Neural progenitor cell (in vitro differentiated cells): ENCODE measurements around the gene PPARG. TPM values are rescaled to one million over a fixed set of nuclear protein-coding genes. Genes with fewer than 3 reads are reported as not detected.

Experiments used
- DNase-seq: peaks from one replicate; pipeline ENCODE4 v3.0.0-alpha.2; 2016; ENCODE audit warnings: low spot score
- H2AFZ ChIP-seq: fragments of 200-600 bp; sonication (generic); replicated peaks from 2 replicates; pipeline ENCODE4 v1.6.1; 2016; ENCODE audit warnings: antibody characterized with exemption
- H3F3A ChIP-seq: fragments of 200-600 bp; sonication (generic); 2 replicates; pipeline ENCODE4 v1.6.1; 2016; ENCODE audit warnings: antibody characterized with exemption, low read depth
- H3K27ac ChIP-seq: fragments of 200-600 bp; sonication (generic); 2 replicates; pipeline ENCODE4 v1.5.1; 2016; ENCODE audit warnings: mild to moderate bottlenecking
- H3K27me3 ChIP-seq: fragments of 200-600 bp; sonication (generic); 2 replicates; pipeline ENCODE4 v1.6.1; 2016; ENCODE audit warnings: mild to moderate bottlenecking, moderate library complexity
- H3K36me3 ChIP-seq: fragments of 200-600 bp; sonication (generic); 2 replicates; pipeline ENCODE4 v1.5.1; 2016
- H3K4me1 ChIP-seq: fragments of 200-600 bp; sonication (generic); 2 replicates; pipeline ENCODE4 v1.6.1; 2016; ENCODE audit warnings: mixed run types
- H3K4me2 ChIP-seq: fragments of 200-600 bp; sonication (generic); 2 replicates; pipeline ENCODE4 v1.6.1; 2016
- H3K4me3 ChIP-seq: fragments of 200-600 bp; sonication (generic); 2 replicates; pipeline ENCODE4 v1.5.1; 2016
- H3K79me2 ChIP-seq: fragments of 200-600 bp; sonication (generic); 2 replicates; pipeline ENCODE4 v1.6.1; 2016; ENCODE audit warnings: low read depth
- H3K9ac ChIP-seq: fragments of 200-600 bp; sonication (generic); 2 replicates; pipeline ENCODE4 v1.6.1; 2016
- H3K9me3 ChIP-seq: fragments of 200-600 bp; sonication (generic); 2 replicates; pipeline ENCODE4 v1.5.1; 2016; ENCODE audit warnings: low read depth
- H4K20me1 ChIP-seq: fragments of 200-600 bp; sonication (generic); 2 replicates; pipeline ENCODE4 v1.6.1; 2016; ENCODE audit warnings: low read depth
- H3K27ac Mint-ChIP-seq: 3 replicates; pipeline ENCODE4 v1.8.0; 2021; ENCODE audit warnings: mixed read lengths
- H3K27me3 Mint-ChIP-seq: 2 replicates; pipeline ENCODE4 v1.8.0; 2022; ENCODE audit warnings: low read depth, mild to moderate bottlenecking, inconsistent platforms, moderate library complexity, mixed read lengths; ENCODE audit not compliant: insufficient read depth
- H3K36me3 Mint-ChIP-seq: 3 replicates; pipeline ENCODE4 v1.8.0; 2021; ENCODE audit warnings: mixed read lengths
- H3K4me1 Mint-ChIP-seq: 3 replicates; pipeline ENCODE4 v1.8.0; 2021; ENCODE audit warnings: mixed read lengths
- H3K4me3 Mint-ChIP-seq: 3 replicates; pipeline ENCODE4 v1.8.0; 2021; ENCODE audit warnings: mild to moderate bottlenecking, moderate library complexity, mixed read lengths
- H3K9me3 Mint-ChIP-seq: 3 replicates; pipeline ENCODE4 v1.8.0; 2020; ENCODE audit warnings: mixed read lengths
- CTCF ChIP-seq: fragments of 200-600 bp; sonication (generic); IDR thresholded peaks from 2 replicates; pipeline ENCODE4 v1.5.1; 2017; ENCODE audit warnings: antibody characterized with exemption, mild to moderate bottlenecking
- EZH2 ChIP-seq: fragments of 200-600 bp; sonication (generic); IDR thresholded peaks from 2 replicates; pipeline ENCODE4 v1.6.1; 2017; ENCODE audit warnings: antibody characterized with exemption, mild to moderate bottlenecking, moderate library complexity
- EZH2phosphoT487 ChIP-seq: fragments of 200-600 bp; sonication (generic); IDR thresholded peaks from 2 replicates; pipeline ENCODE4 v1.6.1; 2017; ENCODE audit warnings: antibody characterized with exemption
- total RNA-seq: library from RNA; depleted of rRNA; stranded (reverse); fragments of >200 nt; gene quantifications from 2 replicates; pipeline ENCODE4 v1.2.3, GENCODE V29; 2015; ENCODE audit warnings: low replicate concordance

The PPARG gene
- total RNA-seq, 1 donor from 2014 or later, result not detected

GRCh38 chr3:12335421-12335820 lies 46.6 kb downstream of the PPARG start:
- TF ChIP-seq EZH2 (no peak), EZH2phosphoT487 (no peak), CTCF (no peak)
- no peak overlapping the region for H3K4me3 Mint-ChIP-seq
- no peaks in the 10 kb centered on the region for H3K27me3 ChIP-seq
- no peaks in the 10 kb centered on the region for H4K20me1 ChIP-seq
- no peak overlapping the region for H3K9ac ChIP-seq
- no peak overlapping the region for H3K27ac Mint-ChIP-seq
- H3K36me3 Mint-ChIP-seq, result no peaks in the 10 kb centered on the region
- H3K27me3 Mint-ChIP-seq, result no peaks in the 10 kb centered on the region
- DNase-seq, result no peak
- no peaks in the 10 kb centered on the region for H3K4me1 Mint-ChIP-seq
- H2AFZ ChIP-seq, result no peak overlapping the region
- H3K4me1 ChIP-seq, result no peaks in the 10 kb centered on the region
- H3K4me2 ChIP-seq, result no peak overlapping the region
- no peaks in the 10 kb centered on the region for H3F3A ChIP-seq
- H3K36me3 ChIP-seq, result no peaks in the 10 kb centered on the region
- H3K4me3 ChIP-seq, result no peak overlapping the region
- H3K27ac ChIP-seq, result no peak overlapping the region
- no peaks in the 10 kb centered on the region for H3K9me3 ChIP-seq
- H3K9me3 Mint-ChIP-seq, result no peaks in the 10 kb centered on the region
- H3K79me2 ChIP-seq, result no peaks in the 10 kb centered on the region

GRCh38 chr3:12336099-12336498 lies 47.2 kb downstream of the PPARG start:
- Histone ChIP-seq H4K20me1 (no peaks in the 10 kb centered on the region), H3K79me2 (no peaks in the 10 kb centered on the region), H2AFZ (no peak overlapping the region), H3K9ac (no peak overlapping the region), H3K9me3 (no peaks in the 10 kb centered on the region), H3K36me3 (no peaks in the 10 kb centered on the region), H3K4me2 (no peak overlapping the region), H3K4me3 (no peak overlapping the region), H3K27me3 (no peaks in the 10 kb centered on the region), H3F3A (no peaks in the 10 kb centered on the region), H3K4me1 (no peaks in the 10 kb centered on the region), H3K27ac (no peak overlapping the region)
- no peak for DNase-seq
- no peak overlapping the region for H3K27ac Mint-ChIP-seq
- no peaks in the 10 kb centered on the region for H3K9me3 Mint-ChIP-seq
- TF ChIP-seq EZH2 (no peak), CTCF (no peak), EZH2phosphoT487 (no peak)
- H3K4me3 Mint-ChIP-seq, result no peak overlapping the region
- H3K4me1 Mint-ChIP-seq, result no peaks in the 10 kb centered on the region
- H3K36me3 Mint-ChIP-seq, result no peaks in the 10 kb centered on the region
- no peaks in the 10 kb centered on the region for H3K27me3 Mint-ChIP-seq

GRCh38 chr3:12338595-12339546 lies 50.0 kb downstream of the PPARG start:
- Mint-ChIP-seq H3K27me3 (no peaks in the 10 kb centered on the region), H3K36me3 (no peaks in the 10 kb centered on the region), H3K9me3 (no peaks in the 10 kb centered on the region), H3K4me3 (no peak overlapping the region), H3K27ac (no peak overlapping the region), H3K4me1 (no peaks in the 10 kb centered on the region)
- no peaks in the 10 kb centered on the region for H4K20me1 ChIP-seq
- DNase-seq, result no peak
- H3K79me2 ChIP-seq, result no peaks in the 10 kb centered on the region
- H3K9ac ChIP-seq, result no peak overlapping the region
- H3F3A ChIP-seq, result no peaks in the 10 kb centered on the region
- no peaks in the 10 kb centered on the region for H3K27me3 ChIP-seq
- no peak overlapping the region for H3K4me3 ChIP-seq
- H3K4me1 ChIP-seq, result no peaks in the 10 kb centered on the region
- H3K4me2 ChIP-seq, result no peak overlapping the region
- H3K9me3 ChIP-seq, result no peaks in the 10 kb centered on the region
- no peak overlapping the region for H3K27ac ChIP-seq
- no peak for TF ChIP-seq CTCF
- TF ChIP-seq EZH2, result no peak
- no peak for TF ChIP-seq EZH2phosphoT487
- H2AFZ ChIP-seq, result no peak overlapping the region
- H3K36me3 ChIP-seq, result no peaks in the 10 kb centered on the region
